ENCODE results near the gene PCMT1. TPM values are rescaled to one million over a fixed set of nuclear protein-coding genes. Genes with fewer than 3 reads are reported as not detected.

Gene PCMT1
- total RNA-seq, 4 donors from 2014 or later: 77.5 to 101 (median 88.0) TPM

DNA sequence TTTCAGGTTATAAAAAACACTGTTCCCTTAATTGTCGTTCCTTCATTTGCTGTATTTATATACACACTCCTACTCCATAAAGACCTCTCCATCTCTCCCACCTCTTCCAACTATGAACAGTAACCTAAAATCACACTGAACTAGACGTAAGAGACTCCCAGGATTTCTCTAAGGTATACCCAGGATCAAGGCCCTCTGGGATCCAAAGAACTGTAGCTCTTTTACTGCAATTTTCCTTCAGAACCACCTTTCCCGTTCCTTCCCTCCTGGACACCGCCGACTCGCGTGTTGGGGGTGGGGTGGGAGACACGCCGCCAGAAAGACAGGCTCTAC is 32.3 kb upstream of the PCMT1 start:
- Histone ChIP-seq H3K9me3 (no peaks in the 10 kb centered on the region), H3K36me3 (peaks cover 0 to 8% (median 0%) of the 10 kb centered on the region in 3 donors), H3K27me3 (no peaks in the 10 kb centered on the region), H3K4me3 (peak overlapping the region; percentile 77 to 100 (median 96)), H3K27ac (peak overlapping the region; percentile 97 to 100 (median 100)), H3K4me1 (peaks cover 4 to 53% (median 12%) of the 10 kb centered on the region in 3 donors)
- no peak for TF ChIP-seq POLR2A (IDR thresholded peaks at IDR 0.05)
- TF ChIP-seq, protein P1, sequence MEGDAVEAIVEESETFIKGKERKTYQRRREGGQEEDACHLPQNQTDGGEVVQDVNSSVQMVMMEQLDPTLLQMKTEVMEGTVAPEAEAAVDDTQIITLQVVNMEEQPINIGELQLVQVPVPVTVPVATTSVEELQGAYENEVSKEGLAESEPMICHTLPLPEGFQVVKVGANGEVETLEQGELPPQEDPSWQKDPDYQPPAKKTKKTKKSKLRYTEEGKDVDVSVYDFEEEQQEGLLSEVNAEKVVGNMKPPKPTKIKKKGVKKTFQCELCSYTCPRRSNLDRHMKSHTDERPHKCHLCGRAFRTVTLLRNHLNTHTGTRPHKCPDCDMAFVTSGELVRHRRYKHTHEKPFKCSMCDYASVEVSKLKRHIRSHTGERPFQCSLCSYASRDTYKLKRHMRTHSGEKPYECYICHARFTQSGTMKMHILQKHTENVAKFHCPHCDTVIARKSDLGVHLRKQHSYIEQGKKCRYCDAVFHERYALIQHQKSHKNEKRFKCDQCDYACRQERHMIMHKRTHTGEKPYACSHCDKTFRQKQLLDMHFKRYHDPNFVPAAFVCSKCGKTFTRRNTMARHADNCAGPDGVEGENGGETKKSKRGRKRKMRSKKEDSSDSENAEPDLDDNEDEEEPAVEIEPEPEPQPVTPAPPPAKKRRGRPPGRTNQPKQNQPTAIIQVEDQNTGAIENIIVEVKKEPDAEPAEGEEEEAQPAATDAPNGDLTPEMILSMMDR (IDR thresholded peaks at IDR 0.05): no peak
- intact Hi-C loops (cut with DNase I): no loop called here
- no peak for DNase-seq
- WGBS, 2 donors: 0% methylated on average over 3 to 4 of the region's 9 CpGs

DNA sequence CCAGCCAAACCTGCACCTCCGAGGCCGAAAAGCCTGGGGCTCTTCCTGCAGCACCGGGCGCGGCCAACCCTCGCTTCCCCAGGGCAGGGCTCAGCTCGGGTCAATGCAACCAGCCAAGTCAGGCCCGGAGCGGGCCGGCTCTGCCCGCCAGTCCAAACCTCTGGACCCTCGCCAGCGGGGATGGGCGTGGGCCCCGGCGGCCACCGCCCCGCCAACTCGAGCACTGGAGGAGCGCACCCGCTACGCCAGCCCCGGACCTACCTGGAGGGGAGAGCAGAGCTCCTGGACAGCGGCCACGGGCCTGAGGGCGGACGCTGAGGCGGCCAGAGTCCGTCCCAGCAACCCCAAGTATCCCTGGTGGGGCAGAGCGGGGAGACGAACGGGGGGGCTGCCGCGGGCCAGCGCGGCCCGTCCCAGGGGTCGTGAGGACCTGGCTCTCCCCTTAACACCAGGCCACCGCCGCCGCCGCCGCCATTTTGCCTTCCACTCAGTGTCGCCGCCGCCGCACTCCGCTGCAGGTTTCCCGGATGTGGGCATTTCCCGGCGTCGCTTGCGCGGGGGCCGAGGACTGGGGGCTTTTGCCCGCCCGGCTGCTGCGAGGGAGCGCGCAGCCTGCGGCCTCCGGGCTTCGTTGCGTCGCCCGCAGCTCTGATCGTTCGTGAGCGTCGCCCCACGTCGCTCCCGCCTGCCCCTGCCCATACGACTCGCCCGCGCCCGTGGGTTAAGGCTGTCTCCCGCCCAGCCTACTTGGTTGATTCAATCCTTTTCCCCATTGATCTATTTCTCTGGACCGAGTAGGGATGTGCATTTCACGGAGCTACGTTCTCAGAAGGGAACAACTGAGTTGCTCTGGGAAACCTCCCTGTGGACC is 31.7 kb upstream of the PCMT1 start, which contains the start of gene LATS1:
LATS1 (minus strand) TSS at position 514 of the 871 bp plus-strand sequence. CDS start 15,975 bp downstream, outside the sequence.
- H3K4me3 ChIP-seq: peak within 1 kb of the TSS; percentile 77 to 100 (median 96)
- WGBS, 2 donors: 0% methylated on average over 1 to 5 of the region's 82 CpGs
- no peaks in the 10 kb centered on the region for H3K27me3 ChIP-seq
- H3K27ac ChIP-seq: peak within 1 kb of the TSS; percentile 97 to 100 (median 100)
- peaks cover 0 to 2% (median 0%) of the 10 kb centered on the region in 3 donors for H3K36me3 ChIP-seq
- peaks cover 4 to 53% (median 12%) of the 10 kb centered on the region in 3 donors for H3K4me1 ChIP-seq
- DNase-seq: peak; percentile 48
- peak in 3 of 4 donors; percentile 37 to 81 (median 79) for TF ChIP-seq POLR2A (IDR thresholded peaks at IDR 0.05)
- TF ChIP-seq, protein P1 (IDR thresholded peaks at IDR 0.05): peak in 2 of 6 experiments; percentile 13 to 14
- H3K9me3 ChIP-seq: no peaks in the 10 kb centered on the region
- intact Hi-C loops (cut with DNase I): no loop called here

DNA sequence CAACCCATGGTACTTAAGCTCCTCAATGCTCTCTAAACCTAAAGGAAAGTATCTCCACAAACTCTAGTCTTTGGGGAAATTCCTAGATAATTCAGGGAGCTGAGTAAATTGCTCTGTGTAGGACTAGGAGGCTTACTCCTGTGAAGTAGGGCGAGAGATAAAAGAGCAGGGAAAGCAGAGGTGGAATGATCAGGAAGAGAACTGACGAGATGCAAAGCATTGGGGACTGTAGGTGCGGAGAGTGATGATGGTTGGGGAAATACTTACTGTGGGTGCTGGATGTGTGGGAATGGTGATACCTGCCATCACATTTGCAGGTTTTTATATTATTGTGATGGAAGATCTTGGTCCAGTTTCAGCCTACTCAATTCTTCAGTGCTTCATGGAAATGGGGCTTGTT is 30.0 kb upstream of the PCMT1 start:
- H3K27ac ChIP-seq: no peak overlapping the region
- no peak for DNase-seq
- 92 to 95% methylated on average over 3 of the region's 3 CpGs for WGBS, 2 donors
- H3K36me3 ChIP-seq: peaks cover 0 to under 1% (median 0%) of the 10 kb centered on the region in 3 donors
- no peak for TF ChIP-seq POLR2A (IDR thresholded peaks at IDR 0.05)
- TF ChIP-seq, protein P1 (IDR thresholded peaks at IDR 0.05): no peak
- H3K27me3 ChIP-seq: no peaks in the 10 kb centered on the region
- H3K4me1 ChIP-seq: peaks cover 4 to 47% (median 15%) of the 10 kb centered on the region in 3 donors
- intact Hi-C loops (cut with DNase I): no loop called here
- H3K9me3 ChIP-seq: no peaks in the 10 kb centered on the region
- no peak overlapping the region for H3K4me3 ChIP-seq

DNA sequence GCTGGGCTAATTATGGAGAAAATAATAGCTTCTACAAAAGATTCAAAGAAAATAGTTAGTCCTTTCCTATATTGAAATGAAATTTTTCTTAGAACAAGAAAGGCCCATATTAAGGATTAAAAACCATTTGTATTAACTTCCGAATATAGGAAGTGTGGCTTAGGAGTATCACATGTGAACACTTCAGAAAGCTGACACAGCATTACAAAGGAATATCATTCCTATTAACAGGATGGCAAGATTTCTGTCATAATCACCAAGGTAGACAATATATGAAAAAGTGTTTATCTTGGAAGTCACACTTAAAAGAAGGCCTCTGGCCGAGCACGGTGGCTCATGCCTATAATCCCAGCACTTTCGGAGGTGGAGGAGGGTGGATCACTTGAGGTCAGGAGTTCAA is 26.3 kb upstream of the PCMT1 start:
- intact Hi-C loops (cut with DNase I): no loop called here
- H3K27ac ChIP-seq: no peak overlapping the region
- no peaks in the 10 kb centered on the region for H3K27me3 ChIP-seq
- no peak for TF ChIP-seq POLR2A (IDR thresholded peaks at IDR 0.05)
- TF ChIP-seq, protein P1 (IDR thresholded peaks at IDR 0.05): no peak
- H3K9me3 ChIP-seq: no peaks in the 10 kb centered on the region
- H3K36me3 ChIP-seq: peaks cover 0 to 38% (median 6%) of the 10 kb centered on the region in 3 donors
- WGBS, 2 donors: 75 to 85% methylated on average over 4 of the region's 4 CpGs
- peaks cover 0 to 20% (median 4%) of the 10 kb centered on the region in 3 donors for H3K4me1 ChIP-seq
- no peak for DNase-seq
- H3K4me3 ChIP-seq: no peak overlapping the region

DNA sequence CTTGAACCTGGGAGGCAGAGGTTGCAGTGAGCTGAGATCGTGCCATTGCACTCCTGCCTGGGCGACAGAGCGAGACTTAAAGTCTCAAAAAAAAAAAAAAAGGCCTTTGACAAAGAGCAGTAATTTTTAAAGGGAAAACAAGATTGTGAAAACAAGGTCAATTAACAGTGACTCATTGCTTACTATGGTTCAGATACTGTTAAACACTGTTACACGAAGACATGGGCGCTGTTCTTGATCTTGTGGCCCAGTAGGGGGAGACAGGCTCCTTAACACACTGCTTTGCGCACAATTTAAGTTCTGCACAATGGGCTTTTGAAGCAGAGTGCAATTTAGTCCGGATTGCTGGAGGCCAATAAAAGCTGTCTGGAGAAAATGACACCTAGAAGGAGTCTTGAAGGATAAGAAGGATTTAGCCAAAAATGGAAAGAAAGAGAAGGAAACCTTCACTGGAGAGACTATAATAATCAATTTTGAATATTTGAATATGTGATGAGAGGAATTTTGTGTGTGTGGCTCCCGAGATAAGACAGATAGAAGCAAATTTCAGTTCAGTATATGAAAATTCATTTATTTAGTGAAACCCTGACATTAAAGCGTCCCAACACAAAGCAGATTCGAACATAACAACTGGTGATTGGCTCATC is 25.6 kb upstream of the PCMT1 start:
- no peaks in the 10 kb centered on the region for H3K27me3 ChIP-seq
- H3K4me1 ChIP-seq: peaks cover 0 to 13% (median 4%) of the 10 kb centered on the region in 3 donors
- WGBS, 2 donors: 54 to 65% methylated on average over 10 of the region's 10 CpGs
- no peak for TF ChIP-seq POLR2A (IDR thresholded peaks at IDR 0.05)
- TF ChIP-seq, protein P1 (IDR thresholded peaks at IDR 0.05): peak in 5 of 6 experiments; percentile 50 to 79 (median 61)
- H3K9me3 ChIP-seq: no peaks in the 10 kb centered on the region
- intact Hi-C loops (cut with DNase I): no loop called here
- H3K27ac ChIP-seq: no peak overlapping the region
- peaks cover 1 to 44% (median 10%) of the 10 kb centered on the region in 3 donors for H3K36me3 ChIP-seq
- no peak for DNase-seq
- H3K4me3 ChIP-seq: no peak overlapping the region

Measured in esophagus squamous epithelium (tissue), 5 donors.